Right atrium auricular region (tissue), 2 donors: ENCODE measurements around the gene JPH3. TPM values are rescaled to one million over a fixed set of nuclear protein-coding genes. Genes with fewer than 3 reads are reported as not detected.

Source experiments
- DNase-seq: peaks from one replicate; pipeline ENCODE4 v3.0.0-alpha.2; 2019; ENCODE audit warnings: low spot score
- H3K27ac ChIP-seq, 2 donors: fragments of 200-600 bp; sonication (generic); 1 replicate in 1 of 2; 2 replicates in 1 of 2; pipeline ENCODE4 v1.5.1; 2016 to 2019
- H3K27me3 ChIP-seq, 2 donors: fragments of 200-600 bp; sonication (generic); one replicate each; pipeline versions ENCODE4 v1.5.1 to v1.6.0; 2017 to 2019
- H3K36me3 ChIP-seq: fragments of 200-600 bp; sonication (generic); one replicate; pipeline ENCODE4 v1.5.1; 2016
- H3K4me1 ChIP-seq, 2 donors: fragments of 200-600 bp; sonication (generic); one replicate each; pipeline versions ENCODE4 v1.5.1 to v1.6.0; 2017 to 2019
- H3K4me3 ChIP-seq, 2 donors: fragments of 200-600 bp; sonication (generic); 1 replicate in 1 of 2; 2 replicates in 1 of 2; pipeline ENCODE4 v1.5.1; 2017 to 2019; ENCODE audit warnings: mild to moderate bottlenecking in 1 of 2, moderate library complexity in 1 of 2
- H3K9me3 ChIP-seq, 2 donors: fragments of 200-600 bp; sonication (generic); one replicate each; pipeline ENCODE4 v1.5.1; 2019
- total RNA-seq, 2 donors: library from RNA; depleted of rRNA; stranded (reverse); fragments of >200 nt; gene quantifications; one replicate each; pipeline ENCODE4 v1.1.0, GENCODE V29; 2016
- TF ChIP-seq, protein P1 (sequence below), 2 donors: fragments of 200-600 bp; sonication (generic); IDR thresholded peaks; one replicate each; pipeline ENCODE4 v1.5.1; 2019; ENCODE audit warnings: antibody characterized with exemption in 2 of 2

Gene JPH3
- total RNA-seq, 2 donors from 2014 or later: 0.08 to 0.11 TPM

- no peaks in the 10 kb centered on the region for H3K4me1 ChIP-seq
- TF ChIP-seq, protein P1, sequence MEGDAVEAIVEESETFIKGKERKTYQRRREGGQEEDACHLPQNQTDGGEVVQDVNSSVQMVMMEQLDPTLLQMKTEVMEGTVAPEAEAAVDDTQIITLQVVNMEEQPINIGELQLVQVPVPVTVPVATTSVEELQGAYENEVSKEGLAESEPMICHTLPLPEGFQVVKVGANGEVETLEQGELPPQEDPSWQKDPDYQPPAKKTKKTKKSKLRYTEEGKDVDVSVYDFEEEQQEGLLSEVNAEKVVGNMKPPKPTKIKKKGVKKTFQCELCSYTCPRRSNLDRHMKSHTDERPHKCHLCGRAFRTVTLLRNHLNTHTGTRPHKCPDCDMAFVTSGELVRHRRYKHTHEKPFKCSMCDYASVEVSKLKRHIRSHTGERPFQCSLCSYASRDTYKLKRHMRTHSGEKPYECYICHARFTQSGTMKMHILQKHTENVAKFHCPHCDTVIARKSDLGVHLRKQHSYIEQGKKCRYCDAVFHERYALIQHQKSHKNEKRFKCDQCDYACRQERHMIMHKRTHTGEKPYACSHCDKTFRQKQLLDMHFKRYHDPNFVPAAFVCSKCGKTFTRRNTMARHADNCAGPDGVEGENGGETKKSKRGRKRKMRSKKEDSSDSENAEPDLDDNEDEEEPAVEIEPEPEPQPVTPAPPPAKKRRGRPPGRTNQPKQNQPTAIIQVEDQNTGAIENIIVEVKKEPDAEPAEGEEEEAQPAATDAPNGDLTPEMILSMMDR (IDR thresholded peaks at IDR 0.05): no peak
- H3K27ac ChIP-seq: no peak overlapping the region
- no peaks in the 10 kb centered on the region for H3K36me3 ChIP-seq
- H3K27me3 ChIP-seq: no peaks in the 10 kb centered on the region
- DNase-seq: no peak
- no peak overlapping the region for H3K4me3 ChIP-seq
- no peaks in the 10 kb centered on the region for H3K9me3 ChIP-seq
These were observed 45.3 kb downstream of the JPH3 start for GRCh38 chr16:87647431-87648185.

- Histone ChIP-seq H3K4me1 (no peaks in the 10 kb centered on the region), H3K36me3 (no peaks in the 10 kb centered on the region), H3K4me3 (no peak overlapping the region), H3K27me3 (no peaks in the 10 kb centered on the region), H3K9me3 (no peaks in the 10 kb centered on the region), H3K27ac (no peak overlapping the region)
- no peak for DNase-seq
- TF ChIP-seq, protein P1 (IDR thresholded peaks at IDR 0.05): no peak
These were observed 45.9 kb downstream of the JPH3 start for GRCh38 chr16:87648236-87648635.

GRCh38 chr16:87648698-87649487 lies 46.6 kb downstream of the JPH3 start:
- no peaks in the 10 kb centered on the region for H3K27me3 ChIP-seq
- no peaks in the 10 kb centered on the region for H3K9me3 ChIP-seq
- H3K36me3 ChIP-seq: no peaks in the 10 kb centered on the region
- no peaks in the 10 kb centered on the region for H3K4me1 ChIP-seq
- H3K4me3 ChIP-seq: no peak overlapping the region
- no peak overlapping the region for H3K27ac ChIP-seq
- DNase-seq: no peak
- TF ChIP-seq, protein P1 (IDR thresholded peaks at IDR 0.05): no peak

GRCh38 chr16:87652386-87652785 lies 50.1 kb downstream of the JPH3 start:
- no peaks in the 10 kb centered on the region for H3K27me3 ChIP-seq
- no peak overlapping the region for H3K4me3 ChIP-seq
- no peak overlapping the region for H3K27ac ChIP-seq
- H3K4me1 ChIP-seq: no peaks in the 10 kb centered on the region
- H3K9me3 ChIP-seq: peaks cover 0 to under 1% of the 10 kb centered on the region in 2 donors
- DNase-seq: no peak
- H3K36me3 ChIP-seq: no peaks in the 10 kb centered on the region
- TF ChIP-seq, protein P1 (IDR thresholded peaks at IDR 0.05): no peak

GRCh38 chr16:87652799-87653198 lies 50.5 kb downstream of the JPH3 start:
- TF ChIP-seq, protein P1 (IDR thresholded peaks at IDR 0.05): no peak
- H3K36me3 ChIP-seq: no peaks in the 10 kb centered on the region
- H3K4me1 ChIP-seq: no peaks in the 10 kb centered on the region
- no peak overlapping the region for H3K4me3 ChIP-seq
- no peaks in the 10 kb centered on the region for H3K27me3 ChIP-seq
- H3K9me3 ChIP-seq: peaks cover 0 to 5% of the 10 kb centered on the region in 2 donors
- no peak overlapping the region for H3K27ac ChIP-seq
- DNase-seq: no peak
